ENCODE measurements around the gene NMT2. TPM values are rescaled to one million over a fixed set of nuclear protein-coding genes. Genes with fewer than 3 reads are reported as not detected.

Gene NMT2
- polyA plus RNA-seq, 1 donor from 2014 or later: 24.6 TPM

DNA sequence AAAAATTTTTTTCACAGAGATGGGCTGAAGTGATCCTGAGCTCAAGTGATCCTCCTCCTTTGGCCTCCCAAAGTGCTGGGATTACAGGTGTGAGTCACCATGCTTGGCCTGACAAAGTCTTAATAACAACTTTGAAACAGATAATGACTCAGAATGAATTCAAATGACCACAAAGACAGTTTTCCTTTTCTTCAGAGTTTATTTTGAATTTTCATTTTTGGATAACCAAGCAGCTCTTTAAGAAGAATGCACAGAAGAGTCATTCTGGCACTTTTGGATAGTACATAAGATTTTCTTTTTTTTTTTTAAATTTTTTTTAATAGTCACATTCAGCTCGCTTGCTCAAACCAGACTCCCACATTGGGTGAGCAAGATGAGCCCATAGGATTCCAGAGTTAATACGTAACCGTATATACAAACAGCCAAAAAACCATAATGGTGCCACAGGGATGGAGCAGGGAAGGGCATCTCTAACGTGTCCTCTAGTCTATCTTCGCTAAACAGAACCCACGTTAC is 43.0 kb upstream of the NMT2 start:
- Histone ChIP-seq H3K27ac (ENCODE audit: low read length) (no peak overlapping the region), H4K20me1 (ENCODE audit: insufficient read depth) (no peaks in the 10 kb centered on the region), H3K79me2 (replicated peaks; ENCODE audit: insufficient read depth, low read length) (peaks cover 3% of the 10 kb centered on the region), H3K4me2 (ENCODE audit: low read length) (no peak overlapping the region), H3K9ac (ENCODE audit: low read length) (no peak overlapping the region), H3K36me3 (ENCODE audit: insufficient read depth, low read length) (peaks cover 10% of the 10 kb centered on the region), H2AFZ (ENCODE audit: low read depth, low read length) (no peak overlapping the region), H3K9me3 (ENCODE audit: low read length) (no peaks in the 10 kb centered on the region), H3K27me3 (ENCODE audit: insufficient read depth, low read depth, low read length) (no peaks in the 10 kb centered on the region), H3K9me2 (ENCODE audit: insufficient read depth, low read length) (no peaks in the 10 kb centered on the region), H3K4me3 (ENCODE audit: low read length) (no peak overlapping the region), H3F3A (ENCODE audit: insufficient read depth, low read length, poor library complexity, severe bottlenecking) (no peaks in the 10 kb centered on the region)
- TF ChIP-seq SMC3 (conservative IDR thresholded peaks at IDR 0.05; ENCODE audit: poor library complexity) (no peak), EZH2 (IDR thresholded peaks at IDR 0.05; ENCODE audit: borderline replicate concordance, insufficient read depth, low read length, poor library complexity, severe bottlenecking) (no peak)
- TF ChIP-seq, protein P1, sequence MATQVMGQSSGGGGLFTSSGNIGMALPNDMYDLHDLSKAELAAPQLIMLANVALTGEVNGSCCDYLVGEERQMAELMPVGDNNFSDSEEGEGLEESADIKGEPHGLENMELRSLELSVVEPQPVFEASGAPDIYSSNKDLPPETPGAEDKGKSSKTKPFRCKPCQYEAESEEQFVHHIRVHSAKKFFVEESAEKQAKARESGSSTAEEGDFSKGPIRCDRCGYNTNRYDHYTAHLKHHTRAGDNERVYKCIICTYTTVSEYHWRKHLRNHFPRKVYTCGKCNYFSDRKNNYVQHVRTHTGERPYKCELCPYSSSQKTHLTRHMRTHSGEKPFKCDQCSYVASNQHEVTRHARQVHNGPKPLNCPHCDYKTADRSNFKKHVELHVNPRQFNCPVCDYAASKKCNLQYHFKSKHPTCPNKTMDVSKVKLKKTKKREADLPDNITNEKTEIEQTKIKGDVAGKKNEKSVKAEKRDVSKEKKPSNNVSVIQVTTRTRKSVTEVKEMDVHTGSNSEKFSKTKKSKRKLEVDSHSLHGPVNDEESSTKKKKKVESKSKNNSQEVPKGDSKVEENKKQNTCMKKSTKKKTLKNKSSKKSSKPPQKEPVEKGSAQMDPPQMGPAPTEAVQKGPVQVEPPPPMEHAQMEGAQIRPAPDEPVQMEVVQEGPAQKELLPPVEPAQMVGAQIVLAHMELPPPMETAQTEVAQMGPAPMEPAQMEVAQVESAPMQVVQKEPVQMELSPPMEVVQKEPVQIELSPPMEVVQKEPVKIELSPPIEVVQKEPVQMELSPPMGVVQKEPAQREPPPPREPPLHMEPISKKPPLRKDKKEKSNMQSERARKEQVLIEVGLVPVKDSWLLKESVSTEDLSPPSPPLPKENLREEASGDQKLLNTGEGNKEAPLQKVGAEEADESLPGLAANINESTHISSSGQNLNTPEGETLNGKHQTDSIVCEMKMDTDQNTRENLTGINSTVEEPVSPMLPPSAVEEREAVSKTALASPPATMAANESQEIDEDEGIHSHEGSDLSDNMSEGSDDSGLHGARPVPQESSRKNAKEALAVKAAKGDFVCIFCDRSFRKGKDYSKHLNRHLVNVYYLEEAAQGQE (IDR thresholded peaks at IDR 0.05; ENCODE audit: borderline replicate concordance): no peak
- TF ChIP-seq, protein P2, sequence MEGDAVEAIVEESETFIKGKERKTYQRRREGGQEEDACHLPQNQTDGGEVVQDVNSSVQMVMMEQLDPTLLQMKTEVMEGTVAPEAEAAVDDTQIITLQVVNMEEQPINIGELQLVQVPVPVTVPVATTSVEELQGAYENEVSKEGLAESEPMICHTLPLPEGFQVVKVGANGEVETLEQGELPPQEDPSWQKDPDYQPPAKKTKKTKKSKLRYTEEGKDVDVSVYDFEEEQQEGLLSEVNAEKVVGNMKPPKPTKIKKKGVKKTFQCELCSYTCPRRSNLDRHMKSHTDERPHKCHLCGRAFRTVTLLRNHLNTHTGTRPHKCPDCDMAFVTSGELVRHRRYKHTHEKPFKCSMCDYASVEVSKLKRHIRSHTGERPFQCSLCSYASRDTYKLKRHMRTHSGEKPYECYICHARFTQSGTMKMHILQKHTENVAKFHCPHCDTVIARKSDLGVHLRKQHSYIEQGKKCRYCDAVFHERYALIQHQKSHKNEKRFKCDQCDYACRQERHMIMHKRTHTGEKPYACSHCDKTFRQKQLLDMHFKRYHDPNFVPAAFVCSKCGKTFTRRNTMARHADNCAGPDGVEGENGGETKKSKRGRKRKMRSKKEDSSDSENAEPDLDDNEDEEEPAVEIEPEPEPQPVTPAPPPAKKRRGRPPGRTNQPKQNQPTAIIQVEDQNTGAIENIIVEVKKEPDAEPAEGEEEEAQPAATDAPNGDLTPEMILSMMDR (IDR thresholded peaks at IDR 0.05; ENCODE audit: poor library complexity, severe bottlenecking): no peak

DNA sequence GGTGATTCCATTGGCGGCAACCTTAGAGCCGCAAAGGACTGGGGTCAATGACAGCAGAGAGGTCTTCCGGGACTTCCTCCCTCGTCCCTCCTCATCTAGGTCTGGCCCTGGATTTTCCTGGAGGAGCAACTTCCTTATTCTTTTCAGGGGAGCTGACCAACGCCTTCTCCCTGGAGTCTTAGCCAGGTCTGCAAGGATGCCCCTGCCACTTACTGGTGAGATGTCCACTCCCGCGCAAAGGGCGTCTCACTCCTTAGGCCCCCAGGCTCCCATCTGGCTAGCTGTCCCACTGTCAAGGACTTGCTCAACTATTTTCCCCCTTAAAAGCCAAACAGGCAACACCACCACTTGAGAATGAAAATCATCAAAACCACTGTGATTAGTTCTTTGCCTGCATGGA is 42.0 kb upstream of the NMT2 start:
- no peaks in the 10 kb centered on the region for H4K20me1 ChIP-seq (ENCODE audit: insufficient read depth)
- H3K36me3 ChIP-seq (ENCODE audit: insufficient read depth, low read length): peaks cover 10% of the 10 kb centered on the region
- TF ChIP-seq EZH2 (IDR thresholded peaks at IDR 0.05; ENCODE audit: borderline replicate concordance, insufficient read depth, low read length, poor library complexity, severe bottlenecking) (no peak), POLR2AphosphoS5 (IDR thresholded peaks at IDR 0.05) (no peak), RAD21 (conservative IDR thresholded peaks at IDR 0.05) (no peak), SMC3 (conservative IDR thresholded peaks at IDR 0.05; ENCODE audit: poor library complexity) (no peak), EP300 (conservative IDR thresholded peaks at IDR 0.05; ENCODE audit: poor library complexity, severe bottlenecking) (no peak), TAF1 (IDR thresholded peaks at IDR 0.05; ENCODE audit: low read depth) (no peak), MXI1 (conservative IDR thresholded peaks at IDR 0.05; ENCODE audit: poor library complexity, severe bottlenecking) (no peak)
- TF ChIP-seq, protein P1 (IDR thresholded peaks at IDR 0.05; ENCODE audit: borderline replicate concordance): no peak
- TF ChIP-seq, protein P2 (IDR thresholded peaks at IDR 0.05; ENCODE audit: poor library complexity, severe bottlenecking): no peak
- H3K79me2 ChIP-seq (replicated peaks; ENCODE audit: insufficient read depth, low read length): peaks cover 3% of the 10 kb centered on the region
- no peak overlapping the region for H3K27ac ChIP-seq (ENCODE audit: low read length)
- no peaks in the 10 kb centered on the region for H3F3A ChIP-seq (ENCODE audit: insufficient read depth, low read length, poor library complexity, severe bottlenecking)
- H2AFZ ChIP-seq (ENCODE audit: low read depth, low read length): no peak overlapping the region
- H3K4me3 ChIP-seq (ENCODE audit: low read length): no peak overlapping the region
- H3K27me3 ChIP-seq (ENCODE audit: insufficient read depth, low read depth, low read length): no peaks in the 10 kb centered on the region
- no peak overlapping the region for H3K9ac ChIP-seq (ENCODE audit: low read length)
- H3K4me2 ChIP-seq (ENCODE audit: low read length): no peak overlapping the region
- no peaks in the 10 kb centered on the region for H3K9me3 ChIP-seq (ENCODE audit: low read length)
- H3K9me2 ChIP-seq (ENCODE audit: insufficient read depth, low read length): no peaks in the 10 kb centered on the region
